Progenitor cell of endocrine pancreas (in vitro differentiated cells): ENCODE measurements around the gene PTTG1IP. TPM values are rescaled to one million over a fixed set of nuclear protein-coding genes. Genes with fewer than 3 reads are reported as not detected.

ENCODE experiments used
- DNase-seq: peaks from one replicate; pipeline ENCODE4 v3.0.0; 2021; ENCODE audit warnings: low spot score; ENCODE audit not compliant: unreplicated experiment
- H3K27ac Mint-ChIP-seq: 2 replicates; pipeline ENCODE4 v1.8.0; 2021; ENCODE audit warnings: mild to moderate bottlenecking, moderate library complexity, mixed read lengths
- H3K27me3 Mint-ChIP-seq: 2 replicates; pipeline ENCODE4 v1.8.0; 2021; ENCODE audit warnings: mixed read lengths
- H3K36me3 Mint-ChIP-seq: 2 replicates; pipeline ENCODE4 v1.8.0; 2022; ENCODE audit warnings: mixed read lengths; ENCODE audit not compliant: insufficient read depth
- H3K4me1 Mint-ChIP-seq: 2 replicates; pipeline ENCODE4 v1.8.0; 2021; ENCODE audit warnings: low read depth, mixed read lengths
- H3K4me3 Mint-ChIP-seq: 2 replicates; pipeline ENCODE4 v1.8.0; 2021; ENCODE audit warnings: low read depth, mild to moderate bottlenecking, moderate library complexity, mixed read lengths
- H3K9me3 Mint-ChIP-seq: 2 replicates; pipeline ENCODE4 v1.8.0; 2021; ENCODE audit warnings: low read depth, mixed read lengths
- total RNA-seq: library from RNA; stranded (reverse); gene quantifications from 2 replicates; pipeline ENCODE4 v1.2.1, GENCODE V29; 2021
- TF ChIP-seq, protein P1 (sequence below): fragments of 200-600 bp; sonication (generic); IDR thresholded peaks from one replicate; pipeline ENCODE4 v1.5.0; 2021; ENCODE audit warnings: antibody characterized with exemption, mild to moderate bottlenecking; ENCODE audit not compliant: unreplicated experiment

The PTTG1IP gene
- total RNA-seq, 1 donor from 2014 or later: 221 TPM

DNA sequence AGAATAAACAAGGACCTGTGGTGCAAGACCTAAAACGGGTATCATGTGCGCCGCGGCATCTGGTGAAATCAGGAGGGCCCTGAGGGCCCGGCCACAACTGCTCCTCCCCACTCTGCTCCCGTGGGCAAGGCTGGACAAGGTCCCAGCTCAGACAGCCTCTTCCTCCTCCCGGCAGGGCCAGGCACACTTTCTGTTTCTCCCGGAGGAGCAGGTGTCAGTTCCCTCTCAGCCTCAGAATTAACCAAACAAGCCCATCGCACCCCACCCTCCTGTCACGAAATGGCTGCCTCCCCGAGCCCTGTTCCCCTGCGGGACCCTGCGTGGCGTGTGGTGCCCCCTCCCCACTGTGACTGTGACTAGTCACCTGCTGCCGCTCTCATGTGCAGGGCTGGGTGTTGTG is 15.2 kb downstream of the PTTG1IP start:
- DNase-seq: no peak
- no peak overlapping the region for H3K27ac Mint-ChIP-seq
- no peaks in the 10 kb centered on the region for H3K9me3 Mint-ChIP-seq
- no peaks in the 10 kb centered on the region for H3K27me3 Mint-ChIP-seq
- H3K4me3 Mint-ChIP-seq: no peak overlapping the region
- TF ChIP-seq, protein P1, sequence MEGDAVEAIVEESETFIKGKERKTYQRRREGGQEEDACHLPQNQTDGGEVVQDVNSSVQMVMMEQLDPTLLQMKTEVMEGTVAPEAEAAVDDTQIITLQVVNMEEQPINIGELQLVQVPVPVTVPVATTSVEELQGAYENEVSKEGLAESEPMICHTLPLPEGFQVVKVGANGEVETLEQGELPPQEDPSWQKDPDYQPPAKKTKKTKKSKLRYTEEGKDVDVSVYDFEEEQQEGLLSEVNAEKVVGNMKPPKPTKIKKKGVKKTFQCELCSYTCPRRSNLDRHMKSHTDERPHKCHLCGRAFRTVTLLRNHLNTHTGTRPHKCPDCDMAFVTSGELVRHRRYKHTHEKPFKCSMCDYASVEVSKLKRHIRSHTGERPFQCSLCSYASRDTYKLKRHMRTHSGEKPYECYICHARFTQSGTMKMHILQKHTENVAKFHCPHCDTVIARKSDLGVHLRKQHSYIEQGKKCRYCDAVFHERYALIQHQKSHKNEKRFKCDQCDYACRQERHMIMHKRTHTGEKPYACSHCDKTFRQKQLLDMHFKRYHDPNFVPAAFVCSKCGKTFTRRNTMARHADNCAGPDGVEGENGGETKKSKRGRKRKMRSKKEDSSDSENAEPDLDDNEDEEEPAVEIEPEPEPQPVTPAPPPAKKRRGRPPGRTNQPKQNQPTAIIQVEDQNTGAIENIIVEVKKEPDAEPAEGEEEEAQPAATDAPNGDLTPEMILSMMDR: no peak
- peaks cover 2% of the 10 kb centered on the region for H3K4me1 Mint-ChIP-seq
- peaks cover 24% of the 10 kb centered on the region for H3K36me3 Mint-ChIP-seq

DNA sequence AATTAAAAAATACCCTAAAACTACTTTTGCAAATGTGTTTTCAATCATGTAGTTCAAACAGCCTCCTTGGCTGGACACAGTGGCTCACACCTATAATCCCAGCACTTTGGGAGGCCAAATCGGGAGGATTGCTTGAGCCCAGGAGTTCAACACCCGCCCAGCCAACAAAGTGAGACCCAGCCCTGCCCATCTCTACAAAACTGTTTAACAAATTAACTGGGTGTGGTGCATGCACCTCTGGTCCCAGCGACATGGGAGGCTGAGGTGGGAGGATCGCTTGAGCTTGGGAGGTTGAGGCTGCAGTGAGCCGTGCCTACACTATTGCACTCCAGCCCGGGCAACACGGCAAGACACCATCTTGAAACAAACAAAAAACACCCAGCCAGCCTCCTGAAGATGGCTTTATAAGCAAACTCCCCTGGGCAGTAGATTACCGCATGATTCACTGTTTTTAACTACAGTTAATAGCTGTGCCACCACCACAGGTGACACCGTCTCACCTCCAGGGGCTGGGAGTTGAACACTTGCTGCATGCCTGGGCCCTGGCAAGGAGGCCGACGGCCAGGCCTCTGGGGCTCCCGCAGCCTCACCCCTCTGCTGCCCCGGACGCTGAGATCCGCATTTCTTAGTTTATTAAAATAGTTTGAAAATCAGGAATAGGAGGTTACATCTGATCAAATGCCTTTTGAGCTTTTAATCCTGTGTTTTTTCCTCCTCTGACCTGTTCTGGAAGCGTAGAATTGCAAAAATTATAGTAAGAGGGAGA is 16.2 kb downstream of the PTTG1IP start:
- no peaks in the 10 kb centered on the region for H3K9me3 Mint-ChIP-seq
- peaks cover 26% of the 10 kb centered on the region for H3K36me3 Mint-ChIP-seq
- TF ChIP-seq, protein P1: no peak
- H3K27me3 Mint-ChIP-seq: no peaks in the 10 kb centered on the region
- peaks cover 8% of the 10 kb centered on the region for H3K4me1 Mint-ChIP-seq
- H3K27ac Mint-ChIP-seq: no peak overlapping the region
- no peak overlapping the region for H3K4me3 Mint-ChIP-seq
- DNase-seq: no peak

DNA sequence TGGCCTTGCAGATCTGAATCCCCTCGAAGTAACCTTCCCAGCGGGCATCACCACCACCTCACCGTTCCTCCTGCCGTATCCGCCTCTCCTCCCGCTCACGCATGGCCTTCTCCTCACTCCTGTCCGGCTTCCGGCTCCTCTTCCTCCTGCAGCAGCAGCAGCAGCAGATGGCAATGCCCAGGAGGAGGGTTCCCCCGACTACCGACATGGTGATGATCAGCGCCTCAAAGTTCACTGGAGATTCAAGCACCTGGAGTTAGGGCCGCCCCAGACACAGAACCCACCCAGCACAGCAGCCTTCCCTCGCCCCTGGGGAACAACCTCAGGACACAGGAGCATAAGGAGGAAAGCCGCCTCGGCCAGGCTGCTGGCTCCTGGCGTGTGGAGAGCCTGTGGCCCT is 17.4 kb downstream of the PTTG1IP start:
- H3K27me3 Mint-ChIP-seq: no peaks in the 10 kb centered on the region
- peaks cover 24% of the 10 kb centered on the region for H3K36me3 Mint-ChIP-seq
- no peak for DNase-seq
- H3K4me3 Mint-ChIP-seq: no peak overlapping the region
- TF ChIP-seq, protein P1: no peak
- no peak overlapping the region for H3K27ac Mint-ChIP-seq
- no peaks in the 10 kb centered on the region for H3K9me3 Mint-ChIP-seq
- peaks cover 8% of the 10 kb centered on the region for H3K4me1 Mint-ChIP-seq

DNA sequence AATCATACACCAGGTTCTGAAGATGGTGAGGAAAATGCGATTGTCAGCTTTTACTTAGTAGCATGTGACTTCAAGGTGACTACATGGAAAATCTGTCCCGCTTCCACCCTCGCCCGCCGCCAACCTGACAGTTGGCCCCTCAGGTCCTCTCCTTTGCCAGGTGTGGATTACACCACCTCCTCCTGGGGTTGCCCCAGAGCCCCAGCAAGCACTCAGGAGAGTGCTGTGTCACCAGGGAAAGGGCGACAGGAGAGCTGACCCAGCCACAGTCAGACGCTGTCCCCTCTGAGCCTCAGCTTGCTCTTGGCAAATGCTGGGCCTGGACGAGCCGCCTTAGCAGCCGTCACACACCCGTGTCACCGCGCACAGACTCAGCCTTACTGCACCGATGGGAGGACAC is 17.9 kb downstream of the PTTG1IP start:
- no peaks in the 10 kb centered on the region for H3K9me3 Mint-ChIP-seq
- H3K27ac Mint-ChIP-seq: no peak overlapping the region
- peaks cover 27% of the 10 kb centered on the region for H3K36me3 Mint-ChIP-seq
- no peak for DNase-seq
- H3K4me3 Mint-ChIP-seq: no peak overlapping the region
- H3K4me1 Mint-ChIP-seq: peaks cover 8% of the 10 kb centered on the region
- H3K27me3 Mint-ChIP-seq: no peaks in the 10 kb centered on the region
- TF ChIP-seq, protein P1: no peak

DNA sequence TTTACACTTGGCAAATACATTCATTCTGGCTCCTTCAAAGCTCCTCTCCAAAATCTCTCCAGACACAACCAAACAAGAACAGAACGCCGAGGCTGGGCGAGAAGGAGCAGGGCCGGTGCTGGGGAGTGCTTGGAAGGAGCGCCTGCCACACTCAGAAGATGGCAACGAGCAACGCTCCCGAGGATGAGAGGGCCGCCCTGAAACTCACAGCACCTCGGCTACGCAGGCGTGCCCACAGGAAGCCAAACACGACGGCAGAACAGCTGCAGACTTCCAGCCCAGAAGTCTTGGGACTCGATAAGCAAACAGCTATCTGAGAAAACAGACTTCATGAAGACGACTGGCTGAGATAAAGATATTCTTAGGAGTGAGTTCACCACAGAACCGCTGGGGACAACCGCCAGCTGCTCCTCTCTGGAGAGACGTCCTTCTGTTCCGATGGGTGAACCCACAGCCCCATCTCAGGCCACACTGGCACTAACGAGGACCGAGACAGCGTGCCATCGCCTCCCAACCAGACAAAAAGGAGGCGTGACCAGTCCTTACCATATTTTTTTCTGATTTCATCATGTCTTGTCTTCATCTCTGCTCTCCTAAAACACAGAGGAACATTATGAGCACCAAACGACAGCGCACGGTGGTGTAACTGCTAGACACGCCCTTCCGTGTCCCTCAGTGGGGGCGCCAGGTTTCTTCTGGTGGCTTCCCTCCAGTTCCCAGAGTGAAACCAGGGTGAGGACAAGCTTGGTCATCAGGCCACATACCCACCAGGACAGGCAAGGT is 18.6 kb downstream of the PTTG1IP start:
- TF ChIP-seq, protein P1: no peak
- Mint-ChIP-seq H3K36me3 (peaks cover 29% of the 10 kb centered on the region), H3K27me3 (no peaks in the 10 kb centered on the region), H3K9me3 (no peaks in the 10 kb centered on the region), H3K4me3 (no peak overlapping the region), H3K27ac (no peak overlapping the region), H3K4me1 (peaks cover 8% of the 10 kb centered on the region)
- DNase-seq: no peak
